ENCODE measurements around the gene CTNND1. TPM values are rescaled to one million over a fixed set of nuclear protein-coding genes. Genes with fewer than 3 reads are reported as not detected.

Gene CTNND1
- total RNA-seq, 2 donors from 2014 or later, result 190 to 216 TPM

- Histone ChIP-seq H3K4me3 (ENCODE audit: low read length) (no peak overlapping the region), H3K4me1 (ENCODE audit: control insufficient read depth, insufficient read depth, low read length) (peaks cover 5% of the 10 kb centered on the region), H3K9me3 (ENCODE audit: control insufficient read depth, low read length) (no peaks in the 10 kb centered on the region), H3K27me3 (ENCODE audit: control insufficient read depth, insufficient read depth, low read length, poor library complexity, severe bottlenecking) (no peaks in the 10 kb centered on the region), H3K9ac (ENCODE audit: extremely low read depth, low read length, poor library complexity, severe bottlenecking) (no peak overlapping the region), H3K36me3 (ENCODE audit: control insufficient read depth, insufficient read depth, low read length) (peaks cover 86% of the 10 kb centered on the region), H3K27ac (ENCODE audit: low read depth, low read length) (no peak overlapping the region)
- 92 to 100% methylated on average over 4 to 5 of the region's 5 CpGs for WGBS, 2 experiments (ENCODE audit: insufficient coverage in 1 of 2, insufficient read length in 1 of 2)
- no peak for TF ChIP-seq CTCF (conservative IDR thresholded peaks at IDR 0.05)
- no peak for DNase-seq
- Mint-ChIP-seq H3K4me3 (no peak overlapping the region), H3K27me3 (ENCODE audit: insufficient read depth) (no peaks in the 10 kb centered on the region), H3K27ac (no peak overlapping the region), H3K4me1 (no peaks in the 10 kb centered on the region), H3K9me3 (no peaks in the 10 kb centered on the region), H3K36me3 (ENCODE audit: low read depth) (peaks cover 67% of the 10 kb centered on the region)
Measured at GRCh38 chr11:57815877-57816276, 54.3 kb downstream of the CTNND1 start.

- no peaks in the 10 kb centered on the region for H3K27me3 ChIP-seq (ENCODE audit: control insufficient read depth, insufficient read depth, low read length, poor library complexity, severe bottlenecking)
- no peak overlapping the region for H3K9ac ChIP-seq (ENCODE audit: extremely low read depth, low read length, poor library complexity, severe bottlenecking)
- no peak for TF ChIP-seq CTCF (conservative IDR thresholded peaks at IDR 0.05)
- Mint-ChIP-seq H3K27ac (no peak overlapping the region), H3K4me3 (no peak overlapping the region), H3K36me3 (ENCODE audit: low read depth) (peaks cover 49% of the 10 kb centered on the region), H3K4me1 (no peaks in the 10 kb centered on the region), H3K9me3 (no peaks in the 10 kb centered on the region), H3K27me3 (ENCODE audit: insufficient read depth) (no peaks in the 10 kb centered on the region)
- no peak overlapping the region for H3K27ac ChIP-seq (ENCODE audit: low read depth, low read length)
- WGBS, 2 experiments (ENCODE audit: insufficient coverage in 1 of 2, insufficient read length in 1 of 2), result 92 to 100% methylated on average over 1 of the region's 1 CpG
- H3K4me1 ChIP-seq (ENCODE audit: control insufficient read depth, insufficient read depth, low read length), result peaks cover 5% of the 10 kb centered on the region
- peaks cover 57% of the 10 kb centered on the region for H3K36me3 ChIP-seq (ENCODE audit: control insufficient read depth, insufficient read depth, low read length)
- DNase-seq, result no peak
- H3K9me3 ChIP-seq (ENCODE audit: control insufficient read depth, low read length), result no peaks in the 10 kb centered on the region
- H3K4me3 ChIP-seq (ENCODE audit: low read length), result no peak overlapping the region
Measured at GRCh38 chr11:57818812-57819211, 57.2 kb downstream of the CTNND1 start.

GRCh38 chr11:57819252-57819979 is 57.8 kb downstream of the CTNND1 start:
- Histone ChIP-seq H3K4me3 (ENCODE audit: low read length) (no peak overlapping the region), H3K9me3 (ENCODE audit: control insufficient read depth, low read length) (no peaks in the 10 kb centered on the region), H3K27ac (ENCODE audit: low read depth, low read length) (no peak overlapping the region), H3K27me3 (ENCODE audit: control insufficient read depth, insufficient read depth, low read length, poor library complexity, severe bottlenecking) (no peaks in the 10 kb centered on the region), H3K9ac (ENCODE audit: extremely low read depth, low read length, poor library complexity, severe bottlenecking) (no peak overlapping the region), H3K36me3 (ENCODE audit: control insufficient read depth, insufficient read depth, low read length) (peaks cover 51% of the 10 kb centered on the region), H3K4me1 (ENCODE audit: control insufficient read depth, insufficient read depth, low read length) (peaks cover 5% of the 10 kb centered on the region)
- Mint-ChIP-seq H3K27me3 (ENCODE audit: insufficient read depth) (no peaks in the 10 kb centered on the region), H3K36me3 (ENCODE audit: low read depth) (peaks cover 44% of the 10 kb centered on the region), H3K27ac (no peak overlapping the region), H3K4me1 (no peaks in the 10 kb centered on the region), H3K4me3 (no peak overlapping the region), H3K9me3 (no peaks in the 10 kb centered on the region)
- TF ChIP-seq CTCF (conservative IDR thresholded peaks at IDR 0.05), result no peak
- no peak for DNase-seq
- 92% methylated on average over 6 to 7 of the region's 7 CpGs for WGBS, 2 experiments (ENCODE audit: insufficient coverage in 1 of 2, insufficient read length in 1 of 2)

All from endodermal cell (in vitro differentiated cells).